ENCODE data around the gene TRIM33. TPM values are rescaled to one million over a fixed set of nuclear protein-coding genes. Genes with fewer than 3 reads are reported as not detected.

Gene TRIM33
- total RNA-seq, 1 donor from 2014 or later, result 21.4 TPM

GRCh38 chr1:114473796-114474195 is 37.2 kb downstream of the TRIM33 start:
- Histone ChIP-seq H3K36me3 (ENCODE audit: control insufficient read depth in 3 of 3, insufficient read depth in 3 of 3, low read length in 3 of 3) (peaks cover 0 to 2% (median 0%) of the 10 kb centered on the region in 3 donors), H3K27ac (ENCODE audit: low read depth, low read length) (no peak overlapping the region), H3K4me3 (ENCODE audit: low read length in 3 of 3) (no peak overlapping the region), H3K27me3 (ENCODE audit: control insufficient read depth in 3 of 3, insufficient read depth in 3 of 3, low read length in 3 of 3) (no peaks in the 10 kb centered on the region), H3K4me1 (ENCODE audit: control insufficient read depth in 3 of 3, insufficient read depth in 3 of 3, low read length in 3 of 3) (no peaks in the 10 kb centered on the region), H3K9me3 (ENCODE audit: control insufficient read depth in 3 of 3, low read length in 3 of 3) (no peaks in the 10 kb centered on the region), H3K9ac (ENCODE audit: low read depth in 1 of 3, low read length in 3 of 3) (no peak overlapping the region)

- Histone ChIP-seq H3K27ac (ENCODE audit: low read depth, low read length) (no peak overlapping the region), H3K27me3 (ENCODE audit: control insufficient read depth in 3 of 3, insufficient read depth in 3 of 3, low read length in 3 of 3) (no peaks in the 10 kb centered on the region), H3K36me3 (ENCODE audit: control insufficient read depth in 3 of 3, insufficient read depth in 3 of 3, low read length in 3 of 3) (peaks cover 0 to 2% (median 0%) of the 10 kb centered on the region in 3 donors), H3K9ac (ENCODE audit: low read depth in 1 of 3, low read length in 3 of 3) (no peak overlapping the region), H3K4me3 (ENCODE audit: low read length in 3 of 3) (no peak overlapping the region), H3K9me3 (ENCODE audit: control insufficient read depth in 3 of 3, low read length in 3 of 3) (no peaks in the 10 kb centered on the region), H3K4me1 (ENCODE audit: control insufficient read depth in 3 of 3, insufficient read depth in 3 of 3, low read length in 3 of 3) (peaks cover 0 to 3% (median 0%) of the 10 kb centered on the region in 3 donors)
Observed at GRCh38 chr1:114472408-114472807, 38.6 kb downstream of the TRIM33 start.

GRCh38 chr1:114470681-114471080 is 40.3 kb downstream of the TRIM33 start:
- Histone ChIP-seq H3K36me3 (ENCODE audit: control insufficient read depth in 3 of 3, insufficient read depth in 3 of 3, low read length in 3 of 3) (peaks cover 0 to 2% (median 0%) of the 10 kb centered on the region in 3 donors), H3K27ac (ENCODE audit: low read depth, low read length) (no peak overlapping the region), H3K9me3 (ENCODE audit: control insufficient read depth in 3 of 3, low read length in 3 of 3) (no peaks in the 10 kb centered on the region), H3K9ac (ENCODE audit: low read depth in 1 of 3, low read length in 3 of 3) (no peak overlapping the region), H3K4me1 (ENCODE audit: control insufficient read depth in 3 of 3, insufficient read depth in 3 of 3, low read length in 3 of 3) (peaks cover 0 to 3% (median 0%) of the 10 kb centered on the region in 3 donors), H3K27me3 (ENCODE audit: control insufficient read depth in 3 of 3, insufficient read depth in 3 of 3, low read length in 3 of 3) (no peaks in the 10 kb centered on the region), H3K4me3 (ENCODE audit: low read length in 3 of 3) (no peak overlapping the region)

DNA sequence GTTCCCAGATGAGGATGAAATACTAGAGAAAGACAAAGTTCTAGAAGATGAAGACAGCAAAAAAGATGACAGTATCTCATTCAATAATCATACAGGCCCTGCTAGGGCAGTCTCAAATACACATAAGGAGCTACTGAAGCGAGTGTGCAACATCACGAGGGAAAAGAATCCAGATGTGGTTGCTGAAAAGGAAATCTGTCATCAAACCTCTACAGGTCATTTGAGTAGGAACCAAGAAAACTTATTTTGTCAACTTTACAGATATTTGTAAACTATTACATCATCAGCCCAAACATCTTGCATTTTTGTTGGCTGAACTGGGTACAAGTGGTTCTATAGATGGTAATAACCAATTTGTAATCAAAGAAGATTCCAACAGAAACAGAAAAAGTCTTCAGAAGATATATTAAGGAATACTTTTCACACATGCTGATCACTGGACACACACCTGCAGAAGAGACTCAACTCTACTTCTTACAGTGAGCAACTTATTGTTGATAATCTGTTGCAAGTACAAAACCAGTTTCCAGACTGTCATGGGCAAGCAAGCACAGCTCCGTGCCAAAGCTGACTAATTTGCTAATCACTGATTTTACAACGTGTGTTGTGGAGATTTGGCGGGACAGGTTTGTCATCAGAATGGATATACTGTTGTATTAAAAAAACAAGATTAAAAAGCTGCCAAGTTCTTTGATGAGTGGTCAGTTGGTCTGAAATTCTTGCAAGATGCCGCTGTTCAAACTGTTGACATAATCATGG is 42.1 kb downstream of the TRIM33 start:
- no peak overlapping the region for H3K4me3 ChIP-seq (ENCODE audit: low read length in 3 of 3)
- peaks cover 0 to 3% (median 0%) of the 10 kb centered on the region in 3 donors for H3K4me1 ChIP-seq (ENCODE audit: control insufficient read depth in 3 of 3, insufficient read depth in 3 of 3, low read length in 3 of 3)
- no peaks in the 10 kb centered on the region for H3K9me3 ChIP-seq (ENCODE audit: control insufficient read depth in 3 of 3, low read length in 3 of 3)
- no peak overlapping the region for H3K27ac ChIP-seq (ENCODE audit: low read depth, low read length)
- no peak overlapping the region for H3K9ac ChIP-seq (ENCODE audit: low read depth in 1 of 3, low read length in 3 of 3)
- H3K36me3 ChIP-seq (ENCODE audit: control insufficient read depth in 3 of 3, insufficient read depth in 3 of 3, low read length in 3 of 3), result peaks cover 0 to 2% (median 0%) of the 10 kb centered on the region in 3 donors
- no peaks in the 10 kb centered on the region for H3K27me3 ChIP-seq (ENCODE audit: control insufficient read depth in 3 of 3, insufficient read depth in 3 of 3, low read length in 3 of 3)

- Histone ChIP-seq H3K9me3 (ENCODE audit: control insufficient read depth in 3 of 3, low read length in 3 of 3) (no peaks in the 10 kb centered on the region), H3K4me3 (ENCODE audit: low read length in 3 of 3) (no peak overlapping the region), H3K9ac (ENCODE audit: low read depth in 1 of 3, low read length in 3 of 3) (no peak overlapping the region), H3K36me3 (ENCODE audit: control insufficient read depth in 3 of 3, insufficient read depth in 3 of 3, low read length in 3 of 3) (peaks cover 0 to 2% (median 0%) of the 10 kb centered on the region in 3 donors), H3K27me3 (ENCODE audit: control insufficient read depth in 3 of 3, insufficient read depth in 3 of 3, low read length in 3 of 3) (no peaks in the 10 kb centered on the region), H3K27ac (ENCODE audit: low read depth, low read length) (no peak overlapping the region), H3K4me1 (ENCODE audit: control insufficient read depth in 3 of 3, insufficient read depth in 3 of 3, low read length in 3 of 3) (peaks cover 0 to 3% (median 0%) of the 10 kb centered on the region in 3 donors)
Observed at GRCh38 chr1:114468047-114468446, 43.0 kb downstream of the TRIM33 start.

- no peak overlapping the region for H3K27ac ChIP-seq (ENCODE audit: low read depth, low read length)
- no peaks in the 10 kb centered on the region for H3K27me3 ChIP-seq (ENCODE audit: control insufficient read depth in 3 of 3, insufficient read depth in 3 of 3, low read length in 3 of 3)
- H3K36me3 ChIP-seq (ENCODE audit: control insufficient read depth in 3 of 3, insufficient read depth in 3 of 3, low read length in 3 of 3), result peaks cover 0 to 2% (median 0%) of the 10 kb centered on the region in 3 donors
- H3K4me1 ChIP-seq (ENCODE audit: control insufficient read depth in 3 of 3, insufficient read depth in 3 of 3, low read length in 3 of 3), result peaks cover 0 to 3% (median 0%) of the 10 kb centered on the region in 3 donors
- no peak overlapping the region for H3K9ac ChIP-seq (ENCODE audit: low read depth in 1 of 3, low read length in 3 of 3)
- no peaks in the 10 kb centered on the region for H3K9me3 ChIP-seq (ENCODE audit: control insufficient read depth in 3 of 3, low read length in 3 of 3)
- no peak overlapping the region for H3K4me3 ChIP-seq (ENCODE audit: low read length in 3 of 3)
Observed at GRCh38 chr1:114467491-114467890, 43.5 kb downstream of the TRIM33 start.

DNA sequence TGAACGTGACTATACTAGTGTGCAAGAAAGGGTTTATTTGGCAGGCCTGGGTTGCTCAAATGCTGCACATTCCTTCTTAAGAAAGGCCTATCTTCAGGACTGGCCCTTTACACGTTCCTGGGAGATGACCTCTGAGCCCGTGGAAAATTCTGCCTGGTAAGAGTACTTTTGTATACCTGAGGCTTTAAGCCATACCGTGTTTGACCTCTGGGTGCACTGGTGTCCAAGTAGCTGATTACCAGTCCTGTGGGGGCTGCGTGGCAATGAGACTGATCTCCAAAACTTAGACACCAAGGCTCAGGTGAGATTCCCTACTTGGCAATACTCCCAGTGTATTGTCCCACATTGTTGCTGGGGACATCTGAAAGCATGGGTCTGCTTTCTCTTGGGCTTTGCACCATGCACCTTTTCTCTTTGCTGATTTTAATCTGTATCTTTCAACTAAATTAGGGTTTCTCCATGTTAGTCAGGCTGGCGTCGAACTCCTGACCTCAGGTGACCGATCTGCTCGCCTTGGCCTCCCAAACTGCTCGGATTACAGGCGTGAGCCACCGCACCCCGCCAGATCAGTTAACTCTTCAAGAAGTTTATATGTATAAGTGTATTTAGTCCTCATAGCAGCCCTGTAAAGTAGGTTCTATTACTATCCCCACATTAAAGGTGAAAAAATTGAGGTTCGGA is 44.5 kb downstream of the TRIM33 start:
- Histone ChIP-seq H3K9me3 (ENCODE audit: control insufficient read depth in 3 of 3, low read length in 3 of 3) (no peaks in the 10 kb centered on the region), H3K27ac (ENCODE audit: low read depth, low read length) (no peak overlapping the region), H3K27me3 (ENCODE audit: control insufficient read depth in 3 of 3, insufficient read depth in 3 of 3, low read length in 3 of 3) (no peaks in the 10 kb centered on the region), H3K9ac (ENCODE audit: low read depth in 1 of 3, low read length in 3 of 3) (no peak overlapping the region), H3K4me1 (ENCODE audit: control insufficient read depth in 3 of 3, insufficient read depth in 3 of 3, low read length in 3 of 3) (peaks cover 0 to 3% (median 0%) of the 10 kb centered on the region in 3 donors), H3K4me3 (ENCODE audit: low read length in 3 of 3) (no peak overlapping the region), H3K36me3 (ENCODE audit: control insufficient read depth in 3 of 3, insufficient read depth in 3 of 3, low read length in 3 of 3) (peaks cover 0 to 2% (median 0%) of the 10 kb centered on the region in 3 donors)

GRCh38 chr1:114462963-114463362 is 48.0 kb downstream of the TRIM33 start:
- Histone ChIP-seq H3K4me3 (ENCODE audit: low read length in 3 of 3) (no peak overlapping the region), H3K36me3 (ENCODE audit: control insufficient read depth in 3 of 3, insufficient read depth in 3 of 3, low read length in 3 of 3) (no peaks in the 10 kb centered on the region), H3K27ac (ENCODE audit: low read depth, low read length) (no peak overlapping the region), H3K9me3 (ENCODE audit: control insufficient read depth in 3 of 3, low read length in 3 of 3) (no peaks in the 10 kb centered on the region), H3K27me3 (ENCODE audit: control insufficient read depth in 3 of 3, insufficient read depth in 3 of 3, low read length in 3 of 3) (no peaks in the 10 kb centered on the region), H3K4me1 (ENCODE audit: control insufficient read depth in 3 of 3, insufficient read depth in 3 of 3, low read length in 3 of 3) (peaks cover 0 to 1% (median 0%) of the 10 kb centered on the region in 3 donors), H3K9ac (ENCODE audit: low read depth in 1 of 3, low read length in 3 of 3) (no peak overlapping the region)

- H3K4me3 ChIP-seq (ENCODE audit: low read length in 3 of 3), result no peak overlapping the region
- H3K27ac ChIP-seq (ENCODE audit: low read depth, low read length), result no peak overlapping the region
- H3K27me3 ChIP-seq (ENCODE audit: control insufficient read depth in 3 of 3, insufficient read depth in 3 of 3, low read length in 3 of 3), result no peaks in the 10 kb centered on the region
- H3K4me1 ChIP-seq (ENCODE audit: control insufficient read depth in 3 of 3, insufficient read depth in 3 of 3, low read length in 3 of 3), result no peaks in the 10 kb centered on the region
- H3K9ac ChIP-seq (ENCODE audit: low read depth in 1 of 3, low read length in 3 of 3), result no peak overlapping the region
- no peaks in the 10 kb centered on the region for H3K36me3 ChIP-seq (ENCODE audit: control insufficient read depth in 3 of 3, insufficient read depth in 3 of 3, low read length in 3 of 3)
- H3K9me3 ChIP-seq (ENCODE audit: control insufficient read depth in 3 of 3, low read length in 3 of 3), result no peaks in the 10 kb centered on the region
Observed at GRCh38 chr1:114462341-114462740, 48.7 kb downstream of the TRIM33 start.

DNA sequence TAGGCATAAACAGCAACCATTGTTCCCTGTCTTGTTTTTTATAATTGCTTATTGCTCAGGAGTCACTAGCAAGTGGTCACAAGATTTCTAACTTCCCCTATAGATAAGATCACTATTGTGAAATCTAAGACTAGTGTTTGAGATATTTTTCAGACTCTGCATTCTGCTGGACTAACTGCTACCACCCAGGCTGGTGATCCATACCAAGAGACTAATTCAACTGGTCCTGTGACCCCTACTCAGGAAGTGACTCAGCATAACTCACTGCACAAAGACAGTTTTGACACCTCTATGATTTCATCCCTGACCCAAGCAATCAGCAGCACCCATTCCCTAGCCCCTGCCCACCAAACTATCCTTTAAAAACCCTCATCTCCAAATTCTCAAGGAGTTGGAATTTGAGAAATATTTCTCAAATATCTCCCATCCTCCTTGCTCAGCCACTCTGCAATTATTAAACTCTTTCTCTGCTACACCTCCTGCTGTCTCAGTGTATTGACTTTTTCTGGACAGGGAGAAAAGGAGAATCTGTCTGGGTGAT is 52.7 kb downstream of the TRIM33 start:
- H3K27ac ChIP-seq (ENCODE audit: low read depth, low read length), result no peak overlapping the region
- no peaks in the 10 kb centered on the region for H3K27me3 ChIP-seq (ENCODE audit: control insufficient read depth in 3 of 3, insufficient read depth in 3 of 3, low read length in 3 of 3)
- H3K4me1 ChIP-seq (ENCODE audit: control insufficient read depth in 3 of 3, insufficient read depth in 3 of 3, low read length in 3 of 3), result no peaks in the 10 kb centered on the region
- H3K9me3 ChIP-seq (ENCODE audit: control insufficient read depth in 3 of 3, low read length in 3 of 3), result no peaks in the 10 kb centered on the region
- peaks cover 0 to 15% (median 4%) of the 10 kb centered on the region in 3 donors for H3K36me3 ChIP-seq (ENCODE audit: control insufficient read depth in 3 of 3, insufficient read depth in 3 of 3, low read length in 3 of 3)
- H3K4me3 ChIP-seq (ENCODE audit: low read length in 3 of 3), result no peak overlapping the region
- H3K9ac ChIP-seq (ENCODE audit: low read depth in 1 of 3, low read length in 3 of 3), result no peak overlapping the region
